ENCODE measurements around the gene TTC3.

DNA sequence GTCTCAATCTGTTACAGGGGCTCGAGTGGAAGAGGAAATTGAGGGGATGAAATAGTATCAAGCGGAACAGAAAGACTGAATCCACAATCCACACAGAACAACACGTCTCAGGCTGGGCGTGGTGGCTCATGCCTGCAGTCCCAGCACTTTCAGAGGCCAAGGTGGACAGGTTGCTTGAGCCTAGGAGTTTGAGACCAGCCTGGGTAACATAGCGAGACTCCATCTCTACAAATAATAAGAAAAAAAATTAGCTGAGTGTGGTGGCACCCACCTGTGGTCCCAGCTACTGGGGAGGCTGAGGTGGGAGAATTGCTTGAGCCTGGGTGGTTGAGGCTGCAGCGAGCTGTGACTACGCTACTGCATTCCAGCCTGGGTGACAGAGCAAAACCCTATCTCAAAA is 168.4 kb downstream of the TTC3 start:
- no peak for TF ChIP-seq EZH2phosphoT487 (IDR thresholded peaks at IDR 0.05; ENCODE audit: low read depth, severe bottlenecking, unreplicated experiment)
- TF ChIP-seq, protein P1, sequence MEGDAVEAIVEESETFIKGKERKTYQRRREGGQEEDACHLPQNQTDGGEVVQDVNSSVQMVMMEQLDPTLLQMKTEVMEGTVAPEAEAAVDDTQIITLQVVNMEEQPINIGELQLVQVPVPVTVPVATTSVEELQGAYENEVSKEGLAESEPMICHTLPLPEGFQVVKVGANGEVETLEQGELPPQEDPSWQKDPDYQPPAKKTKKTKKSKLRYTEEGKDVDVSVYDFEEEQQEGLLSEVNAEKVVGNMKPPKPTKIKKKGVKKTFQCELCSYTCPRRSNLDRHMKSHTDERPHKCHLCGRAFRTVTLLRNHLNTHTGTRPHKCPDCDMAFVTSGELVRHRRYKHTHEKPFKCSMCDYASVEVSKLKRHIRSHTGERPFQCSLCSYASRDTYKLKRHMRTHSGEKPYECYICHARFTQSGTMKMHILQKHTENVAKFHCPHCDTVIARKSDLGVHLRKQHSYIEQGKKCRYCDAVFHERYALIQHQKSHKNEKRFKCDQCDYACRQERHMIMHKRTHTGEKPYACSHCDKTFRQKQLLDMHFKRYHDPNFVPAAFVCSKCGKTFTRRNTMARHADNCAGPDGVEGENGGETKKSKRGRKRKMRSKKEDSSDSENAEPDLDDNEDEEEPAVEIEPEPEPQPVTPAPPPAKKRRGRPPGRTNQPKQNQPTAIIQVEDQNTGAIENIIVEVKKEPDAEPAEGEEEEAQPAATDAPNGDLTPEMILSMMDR (IDR thresholded peaks at IDR 0.05; ENCODE audit: poor library complexity) = no peak
- no peak for TF ChIP-seq EZH2 (IDR thresholded peaks at IDR 0.05; ENCODE audit: borderline replicate concordance)
